ENCODE measurements around the gene ADAMTS8. TPM values are rescaled to one million over a fixed set of nuclear protein-coding genes. Genes with fewer than 3 reads are reported as not detected.

The ADAMTS8 gene
- total RNA-seq, 1 experiment from 2014 or later, result 0.15 TPM

DNA sequence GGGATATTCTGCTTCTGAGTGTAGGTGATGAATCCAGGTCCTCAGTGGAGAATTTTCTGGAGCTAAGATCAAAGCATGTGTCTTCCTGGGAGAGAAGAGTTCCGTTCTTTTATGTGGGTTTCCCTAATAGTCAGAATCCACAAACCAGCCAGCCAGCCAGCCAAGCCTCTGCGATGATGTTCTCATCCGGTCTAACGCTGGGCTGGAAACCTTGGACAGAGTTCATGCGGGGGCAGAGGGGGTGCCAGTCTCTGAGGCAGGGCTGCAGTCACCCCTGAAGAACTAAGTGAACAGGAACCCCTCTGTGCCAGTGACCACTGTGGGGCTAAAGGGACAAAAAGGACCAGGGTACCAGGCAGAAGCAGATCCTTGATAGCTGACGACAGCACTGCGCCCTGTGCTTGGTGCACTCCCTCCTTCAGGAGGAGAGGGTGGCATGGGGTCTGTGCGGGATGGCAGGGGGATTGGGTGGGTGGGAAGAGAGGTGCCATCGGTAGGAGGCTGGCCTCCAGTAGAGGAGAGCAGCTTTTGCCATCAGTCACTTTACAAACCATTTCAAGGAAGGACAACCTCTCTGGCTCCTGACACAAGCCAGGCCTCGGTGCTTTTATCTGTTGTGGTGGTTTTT is 47.1 kb upstream of the ADAMTS8 start:
- peaks cover 20% of the 10 kb centered on the region for H3K4me1 ChIP-seq (ENCODE audit: control insufficient read depth, insufficient read depth, low read length)
- no peak overlapping the region for H3K27ac ChIP-seq (ENCODE audit: low read length)
- DNase-seq (ENCODE audit: low read depth, low spot score) (no peak), ATAC-seq (no peak)
- in situ Hi-C loops (cut with HindIII; ENCODE audit: low pct_unique_long_range_greater_than_20kb, low sequenced_read_pairs), result no loop called here
- POLR2A ChIA-PET, result no interaction called here
- no peak overlapping the region for H3K4me3 ChIP-seq (ENCODE audit: low read depth in 2 of 2, low read length in 2 of 2)
- no peaks in the 10 kb centered on the region for H3K9me3 ChIP-seq (ENCODE audit: control insufficient read depth, insufficient read depth, low read depth, low read length)
- CTCF ChIA-PET, result no interaction called here
- BruUV-seq (replicated peaks), result no TSS peak
- TF ChIP-seq SIN3A (IDR thresholded peaks at IDR 0.05; ENCODE audit: borderline replicate concordance, insufficient read depth, low read depth, low read length), result no peak
- TF ChIP-seq POLR2AphosphoS5 (IDR thresholded peaks at IDR 0.05; ENCODE audit: low read depth, low read length), result no peak
- TF ChIP-seq, protein P1, sequence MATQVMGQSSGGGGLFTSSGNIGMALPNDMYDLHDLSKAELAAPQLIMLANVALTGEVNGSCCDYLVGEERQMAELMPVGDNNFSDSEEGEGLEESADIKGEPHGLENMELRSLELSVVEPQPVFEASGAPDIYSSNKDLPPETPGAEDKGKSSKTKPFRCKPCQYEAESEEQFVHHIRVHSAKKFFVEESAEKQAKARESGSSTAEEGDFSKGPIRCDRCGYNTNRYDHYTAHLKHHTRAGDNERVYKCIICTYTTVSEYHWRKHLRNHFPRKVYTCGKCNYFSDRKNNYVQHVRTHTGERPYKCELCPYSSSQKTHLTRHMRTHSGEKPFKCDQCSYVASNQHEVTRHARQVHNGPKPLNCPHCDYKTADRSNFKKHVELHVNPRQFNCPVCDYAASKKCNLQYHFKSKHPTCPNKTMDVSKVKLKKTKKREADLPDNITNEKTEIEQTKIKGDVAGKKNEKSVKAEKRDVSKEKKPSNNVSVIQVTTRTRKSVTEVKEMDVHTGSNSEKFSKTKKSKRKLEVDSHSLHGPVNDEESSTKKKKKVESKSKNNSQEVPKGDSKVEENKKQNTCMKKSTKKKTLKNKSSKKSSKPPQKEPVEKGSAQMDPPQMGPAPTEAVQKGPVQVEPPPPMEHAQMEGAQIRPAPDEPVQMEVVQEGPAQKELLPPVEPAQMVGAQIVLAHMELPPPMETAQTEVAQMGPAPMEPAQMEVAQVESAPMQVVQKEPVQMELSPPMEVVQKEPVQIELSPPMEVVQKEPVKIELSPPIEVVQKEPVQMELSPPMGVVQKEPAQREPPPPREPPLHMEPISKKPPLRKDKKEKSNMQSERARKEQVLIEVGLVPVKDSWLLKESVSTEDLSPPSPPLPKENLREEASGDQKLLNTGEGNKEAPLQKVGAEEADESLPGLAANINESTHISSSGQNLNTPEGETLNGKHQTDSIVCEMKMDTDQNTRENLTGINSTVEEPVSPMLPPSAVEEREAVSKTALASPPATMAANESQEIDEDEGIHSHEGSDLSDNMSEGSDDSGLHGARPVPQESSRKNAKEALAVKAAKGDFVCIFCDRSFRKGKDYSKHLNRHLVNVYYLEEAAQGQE (IDR thresholded peaks at IDR 0.05; ENCODE audit: insufficient read depth in 1 of 2, low read depth in 2 of 2, low read length in 1 of 2), result no peak
- TF ChIP-seq TCF7L2 (IDR thresholded peaks at IDR 0.05; ENCODE audit: low read depth, low read length), result no peak
- TF ChIP-seq, protein P2, sequence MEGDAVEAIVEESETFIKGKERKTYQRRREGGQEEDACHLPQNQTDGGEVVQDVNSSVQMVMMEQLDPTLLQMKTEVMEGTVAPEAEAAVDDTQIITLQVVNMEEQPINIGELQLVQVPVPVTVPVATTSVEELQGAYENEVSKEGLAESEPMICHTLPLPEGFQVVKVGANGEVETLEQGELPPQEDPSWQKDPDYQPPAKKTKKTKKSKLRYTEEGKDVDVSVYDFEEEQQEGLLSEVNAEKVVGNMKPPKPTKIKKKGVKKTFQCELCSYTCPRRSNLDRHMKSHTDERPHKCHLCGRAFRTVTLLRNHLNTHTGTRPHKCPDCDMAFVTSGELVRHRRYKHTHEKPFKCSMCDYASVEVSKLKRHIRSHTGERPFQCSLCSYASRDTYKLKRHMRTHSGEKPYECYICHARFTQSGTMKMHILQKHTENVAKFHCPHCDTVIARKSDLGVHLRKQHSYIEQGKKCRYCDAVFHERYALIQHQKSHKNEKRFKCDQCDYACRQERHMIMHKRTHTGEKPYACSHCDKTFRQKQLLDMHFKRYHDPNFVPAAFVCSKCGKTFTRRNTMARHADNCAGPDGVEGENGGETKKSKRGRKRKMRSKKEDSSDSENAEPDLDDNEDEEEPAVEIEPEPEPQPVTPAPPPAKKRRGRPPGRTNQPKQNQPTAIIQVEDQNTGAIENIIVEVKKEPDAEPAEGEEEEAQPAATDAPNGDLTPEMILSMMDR (IDR thresholded peaks at IDR 0.05), result no peak
- intact Hi-C loops (cut with micrococcal nuclease; ENCODE audit: unreplicated experiment), result no loop called here
- no peaks in the 10 kb centered on the region; the same call in 1 of the 2 replicates for H3K36me3 ChIP-seq (ENCODE audit: control insufficient read depth, insufficient read depth, low read length)
- no peaks in the 10 kb centered on the region for H3K27me3 ChIP-seq (ENCODE audit: control insufficient read depth, insufficient read depth, low read length)

DNA sequence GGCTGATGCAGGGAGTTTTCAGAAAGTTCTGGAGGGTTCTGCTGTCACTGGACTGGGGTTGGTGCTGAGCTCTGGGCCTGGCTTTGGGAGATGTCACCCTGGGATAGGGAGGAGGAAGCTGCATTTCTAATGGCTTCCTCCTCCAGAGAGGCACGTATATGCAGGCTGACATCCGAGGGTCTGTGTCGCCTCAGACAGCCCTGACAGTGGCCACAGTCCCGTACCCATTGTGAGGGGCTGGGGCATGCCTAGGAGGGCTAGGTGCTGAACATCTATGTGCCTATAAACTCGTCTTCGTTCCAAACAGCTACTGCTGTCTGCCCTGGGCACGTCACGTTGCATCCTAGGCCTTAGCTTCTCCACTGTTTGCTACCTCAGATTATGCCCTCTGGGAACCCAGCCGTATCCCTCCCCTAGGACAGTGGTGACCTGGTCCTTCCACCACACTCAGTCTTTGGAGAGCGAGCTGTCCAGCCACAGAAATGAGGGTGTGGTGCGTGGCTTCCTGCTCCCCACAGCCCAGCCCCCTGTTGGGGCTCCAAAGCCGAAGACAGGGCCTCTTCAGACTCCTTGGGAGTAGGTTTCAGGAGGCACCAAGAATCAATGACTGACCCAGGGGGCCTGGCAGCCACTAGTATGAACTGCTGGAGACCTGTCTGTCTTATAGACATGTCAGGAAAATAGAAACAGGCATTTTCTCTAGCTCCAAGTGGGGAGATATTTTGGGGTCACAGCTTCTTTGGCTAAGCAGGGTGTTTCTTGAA is 46.4 kb upstream of the ADAMTS8 start:
- POLR2A ChIA-PET, result no interaction called here

More for the DNA sequence above, 46.4 kb upstream of the ADAMTS8 start:
- no peaks in the 10 kb centered on the region for H3K27me3 ChIP-seq (ENCODE audit: control insufficient read depth, insufficient read depth, low read length)
- H3K4me3 ChIP-seq (ENCODE audit: low read depth in 2 of 2, low read length in 2 of 2), result no peak overlapping the region
- no peaks in the 10 kb centered on the region; the same call in none of the 2 replicates for H3K36me3 ChIP-seq (ENCODE audit: control insufficient read depth, insufficient read depth, low read length)
- intact Hi-C loops (cut with micrococcal nuclease; ENCODE audit: unreplicated experiment), result no loop called here
- in situ Hi-C loops (cut with HindIII; ENCODE audit: low pct_unique_long_range_greater_than_20kb, low sequenced_read_pairs), result no loop called here
- peaks cover 20% of the 10 kb centered on the region for H3K4me1 ChIP-seq (ENCODE audit: control insufficient read depth, insufficient read depth, low read length)
- H3K27ac ChIP-seq (ENCODE audit: low read length), result no peak overlapping the region
- no peak for TF ChIP-seq TCF7L2 (IDR thresholded peaks at IDR 0.05; ENCODE audit: low read depth, low read length)
- TF ChIP-seq, protein P1 (IDR thresholded peaks at IDR 0.05; ENCODE audit: insufficient read depth in 1 of 2, low read depth in 2 of 2, low read length in 1 of 2), result no peak
- no peak for TF ChIP-seq POLR2AphosphoS5 (IDR thresholded peaks at IDR 0.05; ENCODE audit: low read depth, low read length)
- DNase-seq (ENCODE audit: low read depth, low spot score) (no peak), ATAC-seq (no peak)
- BruUV-seq (replicated peaks), result no TSS peak
- CTCF ChIA-PET, result interaction anchor here (0.5 kb wide), 1 partner anchor 9 kb away, joined by 3 read pairs; no protein-coding TSS in a partner anchor
- no peaks in the 10 kb centered on the region for H3K9me3 ChIP-seq (ENCODE audit: control insufficient read depth, insufficient read depth, low read depth, low read length)
